Transverse colon (tissue), 4 donors: ENCODE measurements around the gene MLLT10. TPM values are rescaled to one million over a fixed set of nuclear protein-coding genes. Genes with fewer than 3 reads are reported as not detected.

Experiments used
- DNase-seq: peaks from one replicate; pipeline ENCODE4 v3.0.0-alpha.2; 2019
- H3K27ac ChIP-seq, 4 donors: fragments of 200-600 bp; sonication (generic); 2 replicates each; pipeline ENCODE4 v1.5.1; 2016 to 2018; ENCODE audit warnings: inconsistent platforms in 4 of 4
- H3K27me3 ChIP-seq: fragments of 200-600 bp; sonication (generic); 2 replicates; pipeline ENCODE4 v1.5.1; 2017; ENCODE audit warnings: inconsistent platforms
- H3K36me3 ChIP-seq, 4 donors: fragments of 200-600 bp; sonication (generic); 2 replicates each; pipeline ENCODE4 v1.5.1; 2017 to 2019; ENCODE audit warnings: inconsistent platforms in 4 of 4
- H3K4me1 ChIP-seq, 4 donors: fragments of 200-600 bp; sonication (generic); 2 replicates each; pipeline ENCODE4 v1.5.1; 2017 to 2020; ENCODE audit warnings: inconsistent platforms in 4 of 4
- H3K4me3 ChIP-seq, 4 donors: fragments of 200-600 bp; sonication (generic); 1 replicate in 1 of 4; 2 replicates in 3 of 4; pipeline versions ENCODE4 v1.5.1 to v1.6.1; 2017 to 2019; ENCODE audit warnings: inconsistent platforms in 4 of 4
- H3K9me3 ChIP-seq, 2 donors: fragments of 200-600 bp; sonication (generic); 2 replicates each; pipeline ENCODE4 v1.5.1; 2017 to 2019; ENCODE audit warnings: inconsistent platforms in 2 of 2
- EP300 ChIP-seq: sonication (generic); formaldehyde crosslinking; IDR thresholded peaks from one replicate; pipeline ENCODE4 v1.6.1; 2017; ENCODE audit warnings: antibody characterized with exemption, low read depth
- POLR2A ChIP-seq: fragments of 450-650 bp; IDR thresholded peaks from one replicate; pipeline ENCODE4 v1.6.1; 2016; ENCODE audit warnings: antibody characterized with exemption, mild to moderate bottlenecking, moderate library complexity
- POLR2AphosphoS5 ChIP-seq, 3 donors: sonication (generic); formaldehyde crosslinking; IDR thresholded peaks; one replicate each; pipeline ENCODE4 v1.6.1; 2016; ENCODE audit warnings: antibody characterized with exemption in 3 of 3
- WGBS, 2 donors: methylation state at CpG; one replicate each; pipeline ENCODE4 v1.1.5; 2018; ENCODE audit warnings: low coverage in 1 of 2; 5-methylcytosine and 5-hydroxymethylcytosine counted together
- in situ Hi-C, 4 donors: fragments of 200-750 bp; cut with MboI; loops; one replicate each; pipeline versions ENCODE4 v1.15.0 to v1.15.1; 2017; ENCODE audit warnings: low sequenced_read_pairs in 3 of 4, low pct_ligation_motif_present in 1 of 4, low pct_unique_long_range_greater_than_20kb in 1 of 4
- intact Hi-C: fragments of 100-400 bp; cut with DNase I; formaldehyde crosslinking; loops from one replicate; pipeline ENCODE4 v1.15.1; 2023; ENCODE audit warnings: low total_unique reads
- total RNA-seq, 4 donors: library from RNA; depleted of rRNA; stranded (reverse); fragments of >200 nt; gene quantifications; one replicate each; pipeline ENCODE4 v1.1.0, GENCODE V29; 2016
- TF ChIP-seq, protein P1 (sequence below), 5 experiments: fragments of 200-600 bp in 3 of 5; fragments of 450-650 bp in 2 of 5; sonication (generic) in 3 of 5; IDR thresholded peaks; 1 replicate in 2 of 5; 2 replicates in 3 of 5; pipeline ENCODE4 v1.5.1; 2016 to 2017; ENCODE audit warnings: antibody characterized with exemption in 5 of 5, inconsistent platforms in 3 of 5, mild to moderate bottlenecking in 2 of 5, moderate library complexity in 1 of 5

MLLT10 gene
- total RNA-seq, 4 donors from 2014 or later: 12.0 to 43.0 (median 28.5) TPM

- intact Hi-C loops (no loop called here), in situ Hi-C loops (loop anchor here (25.0 kb wide), 4 partner anchors 202 to 1498 kb away; no protein-coding TSS in a partner anchor)
- no peak overlapping the region for H3K4me3 ChIP-seq
- H3K27ac ChIP-seq: no peak overlapping the region
- no peaks in the 10 kb centered on the region for H3K9me3 ChIP-seq
- no peaks in the 10 kb centered on the region for H3K36me3 ChIP-seq
- TF ChIP-seq POLR2AphosphoS5 (IDR thresholded peaks at IDR 0.05) (no peak), POLR2A (no peak), EP300 (no peak)
- TF ChIP-seq, protein P1, sequence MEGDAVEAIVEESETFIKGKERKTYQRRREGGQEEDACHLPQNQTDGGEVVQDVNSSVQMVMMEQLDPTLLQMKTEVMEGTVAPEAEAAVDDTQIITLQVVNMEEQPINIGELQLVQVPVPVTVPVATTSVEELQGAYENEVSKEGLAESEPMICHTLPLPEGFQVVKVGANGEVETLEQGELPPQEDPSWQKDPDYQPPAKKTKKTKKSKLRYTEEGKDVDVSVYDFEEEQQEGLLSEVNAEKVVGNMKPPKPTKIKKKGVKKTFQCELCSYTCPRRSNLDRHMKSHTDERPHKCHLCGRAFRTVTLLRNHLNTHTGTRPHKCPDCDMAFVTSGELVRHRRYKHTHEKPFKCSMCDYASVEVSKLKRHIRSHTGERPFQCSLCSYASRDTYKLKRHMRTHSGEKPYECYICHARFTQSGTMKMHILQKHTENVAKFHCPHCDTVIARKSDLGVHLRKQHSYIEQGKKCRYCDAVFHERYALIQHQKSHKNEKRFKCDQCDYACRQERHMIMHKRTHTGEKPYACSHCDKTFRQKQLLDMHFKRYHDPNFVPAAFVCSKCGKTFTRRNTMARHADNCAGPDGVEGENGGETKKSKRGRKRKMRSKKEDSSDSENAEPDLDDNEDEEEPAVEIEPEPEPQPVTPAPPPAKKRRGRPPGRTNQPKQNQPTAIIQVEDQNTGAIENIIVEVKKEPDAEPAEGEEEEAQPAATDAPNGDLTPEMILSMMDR (IDR thresholded peaks at IDR 0.05): no peak
- no peak for DNase-seq
- H3K27me3 ChIP-seq: peaks cover 32% of the 10 kb centered on the region
- 57 to 69% methylated on average over 2 to 5 of the region's 5 CpGs for WGBS, 2 donors
- H3K4me1 ChIP-seq: peaks cover 0 to under 1% (median 0%) of the 10 kb centered on the region in 4 donors
Measured at GRCh38 chr10:21488957-21489446, 45.0 kb upstream of the MLLT10 start.

DNA sequence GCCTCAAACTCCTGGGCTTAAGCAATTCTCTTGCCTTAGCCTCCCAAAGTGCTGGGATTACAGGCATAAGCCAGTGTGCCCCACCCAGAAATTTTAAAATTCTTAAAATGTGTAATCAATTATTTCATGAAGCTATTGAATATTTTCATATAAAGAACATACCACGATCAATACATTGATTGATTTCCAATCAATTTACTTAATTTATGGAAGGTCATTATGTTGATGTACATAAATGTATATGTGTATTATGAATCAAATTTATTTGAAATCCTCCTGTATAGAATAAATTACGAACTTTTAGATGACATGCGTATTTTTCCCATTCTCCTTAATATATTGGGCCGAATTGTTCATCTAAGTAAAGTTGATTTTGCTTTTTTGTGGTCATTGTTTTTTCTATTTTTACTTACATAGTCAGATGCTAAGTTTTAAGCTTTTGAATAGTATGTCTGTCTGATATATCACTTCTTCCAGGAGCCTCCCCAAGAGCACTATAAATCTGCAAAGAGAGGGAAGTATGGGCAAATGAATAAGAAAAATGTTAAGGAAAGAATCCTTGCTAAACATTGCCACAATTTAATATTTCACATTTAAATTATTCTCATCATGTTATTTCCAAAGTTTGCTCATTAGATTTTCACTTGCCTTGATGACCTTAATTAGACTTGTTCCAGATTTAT is 43.9 kb upstream of the MLLT10 start:
- intact Hi-C loops (loop anchor here (10.0 kb wide), 1 partner anchor 205 kb away; no protein-coding TSS in a partner anchor), in situ Hi-C loops (loop anchor here (10.0 to 25.0 kb wide), 8 partner anchors 203 to 1505 kb away; no protein-coding TSS in a partner anchor)
- Histone ChIP-seq H3K36me3 (no peaks in the 10 kb centered on the region), H3K4me3 (no peak overlapping the region), H3K9me3 (no peaks in the 10 kb centered on the region), H3K27ac (no peak overlapping the region), H3K4me1 (peaks cover 0 to 12% (median 10%) of the 10 kb centered on the region in 4 donors), H3K27me3 (peaks cover 44% of the 10 kb centered on the region)
- 92 to 94% methylated on average over 4 of the region's 4 CpGs for WGBS, 2 donors
- DNase-seq: no peak
- TF ChIP-seq POLR2AphosphoS5 (IDR thresholded peaks at IDR 0.05): no peak
- no peak for TF ChIP-seq EP300
- TF ChIP-seq, protein P1 (IDR thresholded peaks at IDR 0.05): no peak
- TF ChIP-seq POLR2A: no peak

- no peaks in the 10 kb centered on the region for H3K9me3 ChIP-seq
- H3K4me1 ChIP-seq: peaks cover 0 to 16% (median 14%) of the 10 kb centered on the region in 4 donors
- no peaks in the 10 kb centered on the region for H3K36me3 ChIP-seq
- H3K4me3 ChIP-seq: no peak overlapping the region
- TF ChIP-seq, protein P1 (IDR thresholded peaks at IDR 0.05): no peak
- TF ChIP-seq EP300 (no peak), POLR2A (no peak), POLR2AphosphoS5 (IDR thresholded peaks at IDR 0.05) (no peak)
- intact Hi-C loops: loop anchor here (10.0 kb wide), 1 partner anchor 206 kb away; no protein-coding TSS in a partner anchor
- 87 to 100% methylated on average over 2 of the region's 2 CpGs for WGBS, 2 donors
- in situ Hi-C loops: loop anchor here (10.0 to 25.0 kb wide), 8 partner anchors 203 to 1504 kb away; no protein-coding TSS in a partner anchor
- no peak for DNase-seq
- no peak overlapping the region for H3K27ac ChIP-seq
- peaks cover 48% of the 10 kb centered on the region for H3K27me3 ChIP-seq
Measured at GRCh38 chr10:21490711-21491105, 43.3 kb upstream of the MLLT10 start.

- 65 to 71% methylated on average over 3 of the region's 3 CpGs for WGBS, 2 donors
- H3K4me1 ChIP-seq: peaks cover 0 to 33% (median 30%) of the 10 kb centered on the region in 4 donors
- in situ Hi-C loops: loop anchor here (10.0 to 25.0 kb wide), 8 partner anchors 205 to 1502 kb away; no protein-coding TSS in a partner anchor
- no peak for DNase-seq
- intact Hi-C loops: loop anchor here (10.0 kb wide), 1 partner anchor 208 kb away; no protein-coding TSS in a partner anchor
- no peak overlapping the region for H3K27ac ChIP-seq
- TF ChIP-seq POLR2A (no peak), POLR2AphosphoS5 (IDR thresholded peaks at IDR 0.05) (no peak), EP300 (no peak)
- TF ChIP-seq, protein P1 (IDR thresholded peaks at IDR 0.05): no peak
- H3K4me3 ChIP-seq: no peak overlapping the region
- peaks cover 62% of the 10 kb centered on the region for H3K27me3 ChIP-seq
- H3K9me3 ChIP-seq: no peaks in the 10 kb centered on the region
- no peaks in the 10 kb centered on the region for H3K36me3 ChIP-seq
Measured at GRCh38 chr10:21492421-21492820, 41.6 kb upstream of the MLLT10 start.
